Tibial artery (tissue), 4 donors: ENCODE data around the gene LSS.
"Not testable (repeated sequence)": the region's sequence is repeated elsewhere in the genome, so short reads cannot be mapped to it uniquely, and the experiment has no call there.

Experiments
- DNase-seq, 2 donors: peaks; one replicate each; pipeline ENCODE4 v3.0.0-alpha.2; 2019
- H3K27ac ChIP-seq, 2 donors: fragments of 200-600 bp; sonication (generic) in 1 of 2; 1 replicate in 1 of 2; 2 replicates in 1 of 2; pipeline ENCODE4 v1.5.1; 2018 to 2019; ENCODE audit warnings: mild to moderate bottlenecking in 1 of 2
- H3K27me3 ChIP-seq, 2 donors: fragments of 200-600 bp; sonication (generic) in 1 of 2; one replicate each; pipeline versions ENCODE4 v1.5.1 to v1.6.0; 2016 to 2019
- H3K36me3 ChIP-seq, 3 donors: fragments of 200-600 bp; sonication (generic) in 2 of 3; one replicate each; pipeline ENCODE4 v1.5.1; 2016 to 2019; ENCODE audit warnings: mild to moderate bottlenecking in 2 of 3
- H3K4me1 ChIP-seq, 4 donors: fragments of 200-600 bp; sonication (generic) in 2 of 4; 1 replicate in 3 of 4; 2 replicates in 1 of 4; pipeline ENCODE4 v1.5.1; 2016 to 2019
- H3K4me3 ChIP-seq, 2 donors: fragments of 200-600 bp; sonication (generic) in 1 of 2; 1 replicate in 1 of 2; 2 replicates in 1 of 2; pipeline ENCODE4 v1.5.1; 2018 to 2019; ENCODE audit warnings: mild to moderate bottlenecking in 2 of 2
- H3K9me3 ChIP-seq, 3 donors: fragments of 200-600 bp; sonication (generic) in 1 of 3; one replicate each; pipeline ENCODE4 v1.5.1; 2016 to 2019
- CTCF ChIP-seq, 2 experiments: fragments of 200-600 bp in 1 of 2; fragments of 450-650 bp in 1 of 2; IDR thresholded peaks; one replicate each; pipeline ENCODE4 v1.5.1; 2017 to 2019; ENCODE audit warnings: antibody characterized with exemption in 2 of 2, mild to moderate bottlenecking in 1 of 2, moderate library complexity in 1 of 2
- intact Hi-C: fragments of 100-400 bp; cut with DNase I; formaldehyde crosslinking; loops from one replicate; pipeline ENCODE4 v1.15.0; 2023; ENCODE audit warnings: low total_unique reads

LSS gene

DNA sequence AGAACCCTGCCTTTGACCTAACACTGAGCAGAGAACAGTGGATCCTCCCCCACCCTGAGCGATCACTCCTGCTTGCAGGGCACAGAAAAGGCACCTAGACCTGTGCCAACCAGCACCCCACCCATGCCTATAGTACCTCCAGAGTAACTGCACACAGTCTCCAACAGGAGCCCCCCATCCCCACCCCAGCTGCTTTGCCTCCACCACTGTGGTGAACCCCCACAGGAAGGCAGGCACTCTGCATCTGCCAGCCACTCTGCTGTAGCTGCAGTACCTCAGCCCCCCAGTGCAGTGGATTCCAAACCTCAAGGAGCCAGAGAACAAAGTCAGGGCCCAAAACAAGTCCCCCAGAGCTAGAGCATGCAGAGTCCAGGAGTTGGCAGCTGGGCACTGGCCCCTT, 55.0 kb downstream of the LSS start:
- Histone ChIP-seq H3K9me3 (peaks cover 0 to 7% (median 0%) of the 10 kb centered on the region in 3 donors), H3K27ac (no peak overlapping the region), H3K4me1 (no peaks in the 10 kb centered on the region), H3K4me3 (no peak overlapping the region), H3K36me3 (no peaks in the 10 kb centered on the region), H3K27me3 (peaks cover 0 to 12% of the 10 kb centered on the region in 2 donors)
- intact Hi-C loops: no loop called here
- no peak for TF ChIP-seq CTCF (IDR thresholded peaks at IDR 0.05)
- DNase-seq: peak in 1 of 2 donors; percentile 42

DNA sequence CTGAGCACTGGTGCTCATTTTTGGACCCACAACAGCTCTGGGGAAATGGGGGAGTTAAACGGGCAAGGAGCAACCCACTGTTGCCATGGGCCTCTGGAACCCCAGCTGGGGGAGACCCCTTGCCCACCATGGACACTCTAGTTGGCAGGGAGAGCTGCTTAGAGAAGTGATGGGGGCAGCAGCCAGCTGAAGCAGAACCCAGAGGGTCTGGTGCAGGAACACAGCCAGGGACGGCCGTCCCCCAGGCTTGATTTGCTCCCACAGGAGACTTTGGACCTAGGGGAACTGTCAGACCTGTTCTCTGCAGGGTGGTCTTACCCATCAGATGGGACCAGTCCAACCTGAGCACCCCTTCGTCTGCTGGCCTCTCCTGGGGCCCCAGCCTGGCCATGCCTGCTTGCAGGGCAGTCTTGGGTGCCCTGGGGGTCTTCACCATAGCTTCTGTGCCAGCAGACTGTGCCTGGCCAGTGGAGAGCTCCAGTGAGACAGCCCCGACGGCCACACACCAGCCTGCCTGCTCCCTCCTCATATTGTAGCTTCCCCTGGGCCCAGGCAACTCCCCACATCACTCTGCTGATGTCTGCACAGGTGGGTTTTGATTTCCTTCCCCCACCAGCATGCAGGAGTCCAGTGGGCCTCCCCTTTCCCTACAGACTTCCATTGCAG, 55.6 kb downstream of the LSS start:
- peak; percentile 11 to 53 for DNase-seq
- no peak for TF ChIP-seq CTCF (IDR thresholded peaks at IDR 0.05)
- Histone ChIP-seq H3K36me3 (no peaks in the 10 kb centered on the region), H3K27me3 (peaks cover 0 to 12% of the 10 kb centered on the region in 2 donors), H3K4me1 (no peaks in the 10 kb centered on the region), H3K27ac (no peak overlapping the region), H3K4me3 (no peak overlapping the region), H3K9me3 (peaks cover 0 to 7% (median 0%) of the 10 kb centered on the region in 3 donors)
- intact Hi-C loops: no loop called here

DNA sequence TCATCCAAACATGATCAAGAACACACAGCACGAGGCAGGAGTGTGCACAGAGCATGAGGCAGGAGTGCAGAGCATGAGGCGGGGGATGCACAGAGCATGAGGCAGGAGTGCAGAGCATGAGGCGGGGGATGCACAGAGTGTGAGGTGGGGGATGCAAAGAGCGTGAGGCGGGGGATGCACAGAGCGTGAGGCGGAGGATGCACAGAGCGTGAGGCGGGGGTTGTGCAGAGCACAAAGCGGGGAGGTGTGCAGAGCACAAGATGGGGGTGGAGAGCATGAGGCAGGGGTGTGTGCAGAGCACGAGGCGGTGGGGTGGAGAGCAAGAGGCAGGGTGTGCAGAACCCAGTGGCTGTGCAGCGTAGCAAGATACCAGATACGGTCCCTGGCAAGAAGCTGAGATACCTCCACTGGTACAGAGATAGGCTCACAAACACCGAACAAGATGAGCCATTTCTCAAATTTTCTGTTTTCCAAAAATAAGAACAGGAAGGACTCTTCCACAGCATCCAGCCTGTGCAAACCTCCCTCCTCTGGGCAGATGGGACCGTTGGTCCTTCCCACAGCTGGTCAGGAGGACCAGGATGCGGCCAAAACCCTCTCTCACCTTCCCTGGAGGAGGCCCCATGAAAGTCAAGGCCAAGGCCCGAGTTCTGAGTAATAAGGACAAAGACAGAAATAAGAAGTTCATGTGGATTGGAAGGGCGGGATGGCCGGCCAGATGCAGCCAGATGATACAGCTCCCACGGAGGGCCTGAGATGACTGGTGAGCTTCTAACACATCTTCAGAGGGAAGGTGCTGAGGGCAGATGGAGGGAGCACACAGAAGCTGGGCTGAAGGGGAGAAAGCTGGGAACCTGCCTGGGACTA, 56.3 kb downstream of the LSS start:
- peak; percentile 12 to 53 for DNase-seq
- H3K36me3 ChIP-seq: no peaks in the 10 kb centered on the region
- TF ChIP-seq CTCF (IDR thresholded peaks at IDR 0.05): no peak
- H3K4me3 ChIP-seq: no peak overlapping the region
- no peaks in the 10 kb centered on the region for H3K4me1 ChIP-seq
- intact Hi-C loops: no loop called here
- peaks cover 0 to 7% (median 0%) of the 10 kb centered on the region in 3 donors for H3K9me3 ChIP-seq
- H3K27me3 ChIP-seq: peaks cover 0 to 12% of the 10 kb centered on the region in 2 donors
- H3K27ac ChIP-seq: no peak overlapping the region

- H3K27ac ChIP-seq: no peak overlapping the region
- no peak overlapping the region for H3K4me3 ChIP-seq
- DNase-seq: peak in 1 of 2 donors; percentile 9
- H3K9me3 ChIP-seq: peaks cover 0 to 4% (median 0%) of the 10 kb centered on the region in 3 donors
- TF ChIP-seq CTCF (IDR thresholded peaks at IDR 0.05): no peak
- no peaks in the 10 kb centered on the region for H3K36me3 ChIP-seq
- H3K27me3 ChIP-seq: peaks cover 0 to 12% of the 10 kb centered on the region in 2 donors
- H3K4me1 ChIP-seq: no peaks in the 10 kb centered on the region
- intact Hi-C loops: no loop called here
Measured at GRCh38 chr21:46171585-46171984, 57.0 kb downstream of the LSS start.

DNA sequence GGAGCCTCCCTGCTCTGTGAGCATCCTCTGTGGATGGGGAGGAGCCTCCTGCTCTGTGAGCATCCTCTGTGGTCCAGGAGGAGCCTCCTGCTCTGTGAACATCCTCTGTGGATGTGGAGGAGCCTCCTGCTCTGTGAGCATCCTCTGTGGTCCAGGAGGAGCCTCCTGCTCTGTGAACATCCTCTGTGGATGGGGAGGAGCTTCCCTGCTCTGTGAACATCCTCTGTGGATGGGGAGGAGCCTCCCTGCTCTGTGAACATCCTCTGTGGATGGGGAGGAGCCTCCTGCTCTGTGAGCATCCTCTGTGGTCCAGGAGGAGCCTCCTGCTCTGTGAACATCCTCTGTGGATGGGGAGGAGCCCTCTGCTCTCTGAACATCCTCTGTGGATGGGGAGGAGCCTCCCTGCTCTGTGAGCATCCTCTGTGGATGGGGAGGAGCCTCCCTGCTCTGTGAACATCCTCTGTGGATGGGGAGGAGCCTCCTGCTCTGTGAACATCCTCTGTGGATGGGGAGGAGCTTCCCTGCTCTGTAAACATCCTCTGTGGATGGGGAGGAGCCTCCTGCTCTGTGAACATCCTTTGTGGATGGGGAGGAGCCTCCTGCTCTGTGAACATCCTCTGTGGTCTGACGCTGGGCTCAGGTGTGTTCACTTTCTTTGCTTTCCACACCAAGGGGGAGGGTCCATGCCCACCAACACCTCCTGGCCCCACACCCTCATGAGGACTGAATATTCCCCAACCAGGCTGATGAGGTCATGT, 58.0 kb downstream of the LSS start:
- H3K27ac ChIP-seq, H3K9me3 ChIP-seq, H3K4me3 ChIP-seq, H3K36me3 ChIP-seq, intact Hi-C loops, H3K4me1 ChIP-seq: not testable (repeated sequence)
- peak; percentile 12 to 31 for DNase-seq
- H3K27me3 ChIP-seq: peaks cover 0 to 12% of the 10 kb centered on the region in 2 donors
